ENCODE data around the gene KCMF1.

GRCh38 chr2:85066006-85066740 is 95.2 kb downstream of the KCMF1 start:
- no peak for TF ChIP-seq EP300 (IDR thresholded peaks at IDR 0.05)
- TF ChIP-seq ZC3H11A (IDR thresholded peaks at IDR 0.05), result no peak
- no peak for TF ChIP-seq CTCF (IDR thresholded peaks at IDR 0.05)
- TF ChIP-seq HOXA7 (CRISPR knock-in tag; IDR thresholded peaks at IDR 0.05), result no peak
- TF ChIP-seq ZFP36 (IDR thresholded peaks at IDR 0.05; ENCODE audit: borderline replicate concordance, partially characterized antibody), result no peak
- TF ChIP-seq JUNB (IDR thresholded peaks at IDR 0.05), result no peak
- TF ChIP-seq MAX (IDR thresholded peaks at IDR 0.05), result no peak
- TF ChIP-seq POLR2A (IDR thresholded peaks at IDR 0.05; ENCODE audit: low read length), result no peak
- no peak for TF ChIP-seq CHD2 (IDR thresholded peaks at IDR 0.05; ENCODE audit: low read length, partially characterized antibody)
